ENCODE results near the gene DIS3L2. TPM values are rescaled to one million over a fixed set of nuclear protein-coding genes. Genes with fewer than 3 reads are reported as not detected.
"Not testable (repeated sequence)": the region's sequence is repeated elsewhere in the genome, so short reads cannot be mapped to it uniquely, and the experiment has no call there.

Gene DIS3L2
- total RNA-seq, 1 donor from 2014 or later = 20.6 TPM

GRCh38 chr2:232328516-232329460 lies 367.3 kb downstream of the DIS3L2 start:
- Histone ChIP-seq H3K9me3 (no peaks in the 10 kb centered on the region), H3K4me1 (no peaks in the 10 kb centered on the region), H3K27ac (no peak overlapping the region), H3K4me3 (no peak overlapping the region), H3K36me3 (peaks cover 0 to 3% of the 10 kb centered on the region in 2 donors), H3K27me3 (no peaks in the 10 kb centered on the region)
- intact Hi-C loops (cut with DNase I) = loop anchor here (5.0 kb wide), 1 partner anchor 401 kb away; the partner anchor contains the start of gene NPPC
- DNase-seq (ENCODE audit: low spot score in 2 of 2) = no peak
- no peak for TF ChIP-seq CTCF (IDR thresholded peaks at IDR 0.05)

GRCh38 chr2:232329716-232330067 lies 368.2 kb downstream of the DIS3L2 start:
- intact Hi-C loops (cut with DNase I) = loop anchor here (5.0 kb wide), 1 partner anchor 402 kb away; the partner anchor contains the start of gene NPPC
- no peaks in the 10 kb centered on the region for H3K4me1 ChIP-seq
- no peak overlapping the region for H3K27ac ChIP-seq
- H3K36me3 ChIP-seq = peaks cover 0 to 10% of the 10 kb centered on the region in 2 donors
- TF ChIP-seq CTCF (IDR thresholded peaks at IDR 0.05) = no peak
- H3K4me3 ChIP-seq = no peak overlapping the region
- DNase-seq (ENCODE audit: low spot score in 2 of 2) = no peak
- H3K27me3 ChIP-seq = no peaks in the 10 kb centered on the region
- no peaks in the 10 kb centered on the region for H3K9me3 ChIP-seq

- H3K27me3 ChIP-seq = no peaks in the 10 kb centered on the region
- no peaks in the 10 kb centered on the region for H3K4me1 ChIP-seq
- no peak for DNase-seq (ENCODE audit: low spot score in 2 of 2)
- no peak overlapping the region for H3K27ac ChIP-seq
- H3K36me3 ChIP-seq = peaks cover 0 to 10% of the 10 kb centered on the region in 2 donors
- TF ChIP-seq CTCF (IDR thresholded peaks at IDR 0.05) = no peak
- H3K9me3 ChIP-seq = no peaks in the 10 kb centered on the region
- intact Hi-C loops (cut with DNase I) = no loop called here
- no peak overlapping the region for H3K4me3 ChIP-seq
Measured at GRCh38 chr2:232330068-232330999, 368.8 kb downstream of the DIS3L2 start.

GRCh38 chr2:232331061-232331460 lies 369.5 kb downstream of the DIS3L2 start:
- DNase-seq (ENCODE audit: low spot score in 2 of 2); H3K27me3 ChIP-seq; H3K27ac ChIP-seq; H3K4me3 ChIP-seq; H3K9me3 ChIP-seq; H3K4me1 ChIP-seq; intact Hi-C loops (cut with DNase I): not testable (repeated sequence)
- peaks cover under 1 to 12% of the 10 kb centered on the region in 2 donors for H3K36me3 ChIP-seq

DNA sequence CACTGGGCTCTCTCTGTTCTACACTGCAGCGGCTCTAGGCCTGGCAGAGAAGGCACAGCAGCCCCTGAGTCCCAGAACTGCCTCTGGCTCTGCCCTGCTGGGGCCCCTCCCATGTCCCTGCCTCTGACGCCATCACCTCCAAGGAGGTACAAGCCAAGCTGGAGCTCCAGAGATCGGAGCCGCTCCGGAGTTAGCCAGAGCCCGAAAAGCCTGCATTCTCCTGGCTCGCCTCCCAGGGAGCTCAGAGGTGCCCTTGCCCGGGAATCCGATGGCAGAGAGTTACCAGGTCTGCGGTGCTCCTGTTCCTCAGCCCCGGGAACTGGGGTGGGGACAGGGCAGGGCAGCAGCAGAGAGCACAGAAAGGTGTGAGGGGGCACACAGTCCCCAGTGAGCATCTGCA lies 370.1 kb downstream of the DIS3L2 start:
- H3K4me3 ChIP-seq; H3K4me1 ChIP-seq; DNase-seq (ENCODE audit: low spot score in 2 of 2); H3K27ac ChIP-seq; H3K27me3 ChIP-seq; H3K9me3 ChIP-seq; intact Hi-C loops (cut with DNase I): not testable (repeated sequence)
- peaks cover 6 to 15% of the 10 kb centered on the region in 2 donors for H3K36me3 ChIP-seq

DNA sequence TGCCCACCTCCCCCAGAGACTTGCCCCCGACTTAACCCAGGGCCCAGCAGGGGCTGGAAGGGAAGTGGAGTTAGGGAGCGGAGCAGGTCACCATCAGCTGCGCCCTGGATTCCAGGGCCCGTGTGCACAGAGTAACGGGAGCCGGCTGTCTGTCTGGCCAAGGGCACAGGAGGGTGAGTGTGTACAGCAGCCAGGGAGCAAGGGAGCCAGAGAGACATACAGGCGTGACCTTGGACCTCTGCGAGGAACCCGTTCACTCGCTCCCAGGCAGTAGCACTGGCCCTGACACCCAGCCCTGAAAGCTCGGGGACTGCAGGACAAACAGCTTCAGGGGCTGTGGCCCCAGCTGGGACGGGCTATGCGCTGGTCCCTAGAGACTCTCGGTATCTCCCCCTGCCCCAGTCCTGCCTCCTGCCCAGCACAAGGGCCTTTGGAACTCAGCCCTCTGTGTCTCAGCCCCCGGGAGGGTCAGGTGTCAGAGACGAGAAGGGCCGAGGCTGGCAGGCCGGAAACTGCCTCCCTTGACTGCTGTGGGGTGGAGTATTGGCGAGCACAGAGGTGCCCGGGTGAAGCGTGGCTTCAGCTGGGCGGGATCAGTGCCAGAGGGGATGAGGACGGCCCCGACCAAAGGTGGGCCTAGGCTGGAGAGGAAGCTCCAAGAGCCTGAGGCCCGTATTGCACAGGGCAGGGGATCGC lies 370.9 kb downstream of the DIS3L2 start:
- intact Hi-C loops (cut with DNase I); H3K27me3 ChIP-seq; H3K9me3 ChIP-seq; H3K4me3 ChIP-seq; H3K27ac ChIP-seq; H3K4me1 ChIP-seq; DNase-seq (ENCODE audit: low spot score in 2 of 2): not testable (repeated sequence)
- H3K36me3 ChIP-seq = peaks cover 13 to 15% of the 10 kb centered on the region in 2 donors

Data from ascending aorta (tissue), 2 donors.